ENCODE results near the gene CLEC3B. TPM values are rescaled to one million over a fixed set of nuclear protein-coding genes. Genes with fewer than 3 reads are reported as not detected.

Gene CLEC3B, protein sequence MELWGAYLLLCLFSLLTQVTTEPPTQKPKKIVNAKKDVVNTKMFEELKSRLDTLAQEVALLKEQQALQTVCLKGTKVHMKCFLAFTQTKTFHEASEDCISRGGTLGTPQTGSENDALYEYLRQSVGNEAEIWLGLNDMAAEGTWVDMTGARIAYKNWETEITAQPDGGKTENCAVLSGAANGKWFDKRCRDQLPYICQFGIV
- 44.4 and 95.3 TPM in 2 replicates for total RNA-seq

DNA sequence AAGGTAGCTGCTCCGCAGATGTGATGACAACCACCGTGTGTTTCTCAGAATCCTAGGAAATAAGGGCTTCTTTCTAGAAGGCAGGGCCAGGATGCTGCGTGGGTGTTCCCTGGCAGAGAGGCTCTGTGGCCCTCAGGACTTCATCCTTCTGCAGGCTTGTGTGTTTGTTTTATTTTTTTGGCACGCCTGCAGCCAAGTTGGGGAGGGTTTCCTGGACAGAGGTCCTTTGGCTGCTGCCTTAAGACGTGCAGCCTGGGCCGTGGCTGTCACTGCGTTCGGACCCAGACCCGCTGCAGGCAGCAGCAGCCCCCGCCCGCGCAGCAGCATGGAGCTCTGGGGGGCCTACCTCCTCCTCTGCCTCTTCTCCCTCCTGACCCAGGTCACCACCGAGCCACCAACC is at the start of gene CLEC3B:
TSS of gene CLEC3B (plus strand) at position 266 of the 400 bp plus-strand sequence. CDS start at position 326, 60 bp downstream.

Small RNA genes within 50 kb of the gene (small RNA-seq; reads per million reads assigned to genes)
- not detected for gene RNU5B-3P

Other genes with a start within 250 kb of the CLEC3B start
- gene TMEM42, start 164.4 kb upstream of the CLEC3B start, total RNA-seq, result 16.1 and 16.7 TPM in 2 replicates
- not detected in 2 replicates for gene TGM4, start 151.7 kb upstream of the CLEC3B start, total RNA-seq
- 72.1 and 83.8 TPM in 2 replicates for gene ZDHHC3, start 50.1 kb upstream of the CLEC3B start, total RNA-seq
- gene EXOSC7, start 50.1 kb upstream of the CLEC3B start, total RNA-seq, result 43.1 and 47.5 TPM in 2 replicates
- gene CDCP1, start 120.1 kb downstream of the CLEC3B start, total RNA-seq, result 1.2 and 1.4 TPM in 2 replicates
- gene TMEM158, start 200.0 kb downstream of the CLEC3B start, total RNA-seq, result 0.65 and 0.86 TPM in 2 replicates